ENCODE results near the gene ASB7.

ASB7 gene

GRCh38 chr15:100668348-100668745, 66.0 kb downstream of the ASB7 start:
- ChIA-PET POLR2A (no interaction called here), CTCF (no interaction called here)
- DNase-seq (ENCODE audit: extremely low spot score), result no peak
- TF ChIP-seq SP1 (IDR thresholded peaks at IDR 0.05), result no peak
- TF ChIP-seq ARNT (IDR thresholded peaks at IDR 0.05), result no peak
- TF ChIP-seq ZNF384 (IDR thresholded peaks at IDR 0.05), result no peak
- no peak for TF ChIP-seq HDGF (IDR thresholded peaks at IDR 0.05; ENCODE audit: borderline replicate concordance)
- TF ChIP-seq ELF4 (IDR thresholded peaks at IDR 0.05), result no peak
- TF ChIP-seq FOXA1 (IDR thresholded peaks at IDR 0.05), result no peak
- TF ChIP-seq LEF1 (IDR thresholded peaks at IDR 0.05; ENCODE audit: borderline replicate concordance), result no peak
- TF ChIP-seq BHLHE40 (IDR thresholded peaks at IDR 0.05; ENCODE audit: borderline replicate concordance), result no peak
- no peak for TF ChIP-seq SUZ12 (IDR thresholded peaks at IDR 0.05)
- no peak for TF ChIP-seq L3MBTL2 (conservative IDR thresholded peaks at IDR 0.05)
- TF ChIP-seq TARDBP (IDR thresholded peaks at IDR 0.05), result no peak
- TF ChIP-seq NFRKB (IDR thresholded peaks at IDR 0.05), result no peak

GRCh38 chr15:100669260-100669659, 66.9 kb downstream of the ASB7 start:
- CTCF ChIA-PET, result no interaction called here
- no peak for DNase-seq (ENCODE audit: extremely low spot score)
- POLR2A ChIA-PET, result no interaction called here
- no peak for TF ChIP-seq FOXA1 (IDR thresholded peaks at IDR 0.05)
- no peak for TF ChIP-seq ZNF384 (IDR thresholded peaks at IDR 0.05)
- TF ChIP-seq NFRKB (IDR thresholded peaks at IDR 0.05), result no peak
- TF ChIP-seq LEF1 (IDR thresholded peaks at IDR 0.05; ENCODE audit: borderline replicate concordance), result no peak
- TF ChIP-seq PKNOX1 (IDR thresholded peaks at IDR 0.05), result no peak
- TF ChIP-seq ARNT (IDR thresholded peaks at IDR 0.05), result no peak
- TF ChIP-seq FOXK2 (IDR thresholded peaks at IDR 0.05), result no peak
- no peak for TF ChIP-seq SP1 (IDR thresholded peaks at IDR 0.05)
- TF ChIP-seq FOXM1 (IDR thresholded peaks at IDR 0.05; ENCODE audit: borderline replicate concordance), result no peak
- TF ChIP-seq TARDBP (IDR thresholded peaks at IDR 0.05), result no peak
- TF ChIP-seq CTBP1 (IDR thresholded peaks at IDR 0.05; ENCODE audit: borderline replicate concordance), result no peak
- no peak for TF ChIP-seq SUZ12 (IDR thresholded peaks at IDR 0.05)
- TF ChIP-seq HDGF (IDR thresholded peaks at IDR 0.05; ENCODE audit: borderline replicate concordance), result no peak
- no peak for TF ChIP-seq BHLHE40 (IDR thresholded peaks at IDR 0.05; ENCODE audit: borderline replicate concordance)
- TF ChIP-seq ELF4 (IDR thresholded peaks at IDR 0.05), result no peak

- TF ChIP-seq ARNT (IDR thresholded peaks at IDR 0.05) (no peak), SP1 (IDR thresholded peaks at IDR 0.05) (no peak), PKNOX1 (IDR thresholded peaks at IDR 0.05) (no peak), SUZ12 (IDR thresholded peaks at IDR 0.05) (no peak), ZNF384 (IDR thresholded peaks at IDR 0.05) (no peak), ELF4 (IDR thresholded peaks at IDR 0.05) (no peak), CTBP1 (IDR thresholded peaks at IDR 0.05; ENCODE audit: borderline replicate concordance) (no peak), L3MBTL2 (conservative IDR thresholded peaks at IDR 0.05) (no peak), BHLHE40 (IDR thresholded peaks at IDR 0.05; ENCODE audit: borderline replicate concordance) (no peak), FOXK2 (IDR thresholded peaks at IDR 0.05) (no peak), NFRKB (IDR thresholded peaks at IDR 0.05) (no peak), LEF1 (IDR thresholded peaks at IDR 0.05; ENCODE audit: borderline replicate concordance) (no peak), FOXM1 (IDR thresholded peaks at IDR 0.05; ENCODE audit: borderline replicate concordance) (no peak), TARDBP (IDR thresholded peaks at IDR 0.05) (no peak), HDGF (IDR thresholded peaks at IDR 0.05; ENCODE audit: borderline replicate concordance) (no peak), FOXA1 (IDR thresholded peaks at IDR 0.05) (no peak)
- DNase-seq (ENCODE audit: extremely low spot score), result no peak
- ChIA-PET POLR2A (interaction anchor here (1.3 kb wide), 1 partner anchor 337 kb away, joined by 3 read pairs; no protein-coding TSS in a partner anchor), CTCF (no interaction called here)
Measured at GRCh38 chr15:100670505-100671021, 68.2 kb downstream of the ASB7 start.

GRCh38 chr15:100671124-100671680, 68.8 kb downstream of the ASB7 start:
- POLR2A ChIA-PET, result interaction anchor here (1.3 kb wide), 1 partner anchor 337 kb away, joined by 3 read pairs; no protein-coding TSS in a partner anchor
- TF ChIP-seq LEF1 (IDR thresholded peaks at IDR 0.05; ENCODE audit: borderline replicate concordance) (no peak), TARDBP (IDR thresholded peaks at IDR 0.05) (no peak), ARNT (IDR thresholded peaks at IDR 0.05) (no peak), ZNF384 (IDR thresholded peaks at IDR 0.05) (no peak), FOXK2 (IDR thresholded peaks at IDR 0.05) (no peak), BHLHE40 (IDR thresholded peaks at IDR 0.05; ENCODE audit: borderline replicate concordance) (no peak), FOXA1 (IDR thresholded peaks at IDR 0.05) (no peak), L3MBTL2 (conservative IDR thresholded peaks at IDR 0.05) (no peak), SP1 (IDR thresholded peaks at IDR 0.05) (no peak), PKNOX1 (IDR thresholded peaks at IDR 0.05) (no peak), ELF4 (IDR thresholded peaks at IDR 0.05) (no peak)
- DNase-seq (ENCODE audit: extremely low spot score), result no peak
- CTCF ChIA-PET, result interaction anchor here (0.7 to 1.4 kb wide), 4 partner anchors 18 to 341 kb away, joined by 3 to 6 read pairs (median 4); no protein-coding TSS in a partner anchor

GRCh38 chr15:100671858-100672543, 69.6 kb downstream of the ASB7 start:
- ChIA-PET CTCF (interaction anchor here (0.5 to 1.4 kb wide), 9 partner anchors 19 to 553 kb away, joined by 3 to 6 read pairs (median 3); no protein-coding TSS in a partner anchor), POLR2A (interaction anchor here (1.3 kb wide), 1 partner anchor 336 kb away, joined by 3 read pairs; no protein-coding TSS in a partner anchor)
- DNase-seq (ENCODE audit: extremely low spot score), result peak; percentile 41
- no peak for TF ChIP-seq SP1 (IDR thresholded peaks at IDR 0.05)
